NCI-H1694 (cell line): ENCODE measurements around the gene LDLRAD2.

ENCODE experiments used
- DNase-seq: peaks from one replicate; lab custom pipeline; 2025; lab: John Stamatoyannopoulos, UW

Gene LDLRAD2

DNA sequence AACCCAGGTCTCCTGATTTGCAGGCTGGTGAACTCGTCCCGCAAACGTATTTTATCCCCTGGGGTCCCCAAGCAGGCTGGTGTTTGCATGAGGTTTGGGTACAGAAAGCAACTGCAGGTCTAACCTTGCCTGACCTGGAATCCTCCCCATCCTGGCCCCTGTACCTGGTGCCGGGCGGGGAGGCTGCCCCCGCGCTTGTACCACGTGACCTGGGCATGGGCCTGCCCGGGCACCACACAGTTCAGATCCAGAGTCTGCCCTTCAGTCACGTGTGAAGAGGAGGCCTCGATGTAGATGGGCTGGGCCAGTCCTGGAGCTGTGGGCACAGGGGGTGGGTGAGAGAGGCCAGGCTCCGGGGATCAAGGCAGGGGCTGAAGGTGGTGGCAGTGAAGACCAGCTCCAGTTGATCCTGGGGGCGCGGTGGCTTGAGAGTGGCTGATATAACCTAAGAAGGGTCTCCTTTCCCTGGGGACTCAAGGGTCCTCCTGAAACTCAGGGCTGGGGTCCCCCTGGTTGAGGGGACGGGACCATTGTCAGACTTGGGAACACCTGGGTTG lies 30.6 kb downstream of the LDLRAD2 start:
- DNase-seq: no peak

DNA sequence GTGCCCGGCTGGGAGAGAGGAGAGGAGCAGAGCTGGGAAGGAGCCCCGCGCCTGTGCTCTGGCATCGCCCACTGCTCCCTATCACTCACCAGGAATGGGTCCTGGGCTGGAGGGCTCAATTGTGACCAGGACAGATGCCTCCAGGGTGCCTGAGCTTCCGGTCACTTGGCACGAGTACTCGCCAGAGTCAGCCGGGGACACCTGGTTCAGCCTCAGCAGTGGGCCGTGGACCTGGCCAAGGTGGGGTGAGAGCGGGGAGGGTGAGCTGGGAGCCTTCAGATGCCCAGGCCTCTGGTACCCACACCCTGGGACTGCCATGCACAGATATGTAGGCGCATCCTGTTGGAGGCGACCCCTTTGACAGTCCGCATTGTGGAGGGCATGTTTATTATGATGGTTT lies 31.1 kb downstream of the LDLRAD2 start:
- no peak for DNase-seq

DNA sequence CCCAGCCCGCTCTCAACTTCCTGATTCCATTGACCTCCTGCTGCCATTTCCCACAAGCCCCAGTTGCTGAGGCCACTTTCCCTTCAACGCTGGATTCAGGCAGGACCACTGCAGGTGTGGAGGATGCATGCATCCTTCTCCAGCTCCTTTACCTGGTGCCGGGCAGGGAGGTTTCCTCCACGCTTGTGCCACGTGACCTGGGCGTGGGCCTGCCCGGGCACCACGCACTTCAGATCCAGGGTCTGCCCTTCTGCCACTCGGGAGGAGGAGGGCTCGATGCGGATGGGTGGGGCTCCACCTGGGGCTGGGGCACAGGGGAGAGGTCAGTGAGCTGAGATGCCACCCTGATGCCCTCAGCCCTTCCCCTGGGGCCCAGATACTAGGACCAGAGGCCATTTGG lies 31.9 kb downstream of the LDLRAD2 start:
- DNase-seq: no peak

GRCh38 chr1:21845646-21846641 lies 33.9 kb downstream of the LDLRAD2 start:
- DNase-seq: no peak

DNA sequence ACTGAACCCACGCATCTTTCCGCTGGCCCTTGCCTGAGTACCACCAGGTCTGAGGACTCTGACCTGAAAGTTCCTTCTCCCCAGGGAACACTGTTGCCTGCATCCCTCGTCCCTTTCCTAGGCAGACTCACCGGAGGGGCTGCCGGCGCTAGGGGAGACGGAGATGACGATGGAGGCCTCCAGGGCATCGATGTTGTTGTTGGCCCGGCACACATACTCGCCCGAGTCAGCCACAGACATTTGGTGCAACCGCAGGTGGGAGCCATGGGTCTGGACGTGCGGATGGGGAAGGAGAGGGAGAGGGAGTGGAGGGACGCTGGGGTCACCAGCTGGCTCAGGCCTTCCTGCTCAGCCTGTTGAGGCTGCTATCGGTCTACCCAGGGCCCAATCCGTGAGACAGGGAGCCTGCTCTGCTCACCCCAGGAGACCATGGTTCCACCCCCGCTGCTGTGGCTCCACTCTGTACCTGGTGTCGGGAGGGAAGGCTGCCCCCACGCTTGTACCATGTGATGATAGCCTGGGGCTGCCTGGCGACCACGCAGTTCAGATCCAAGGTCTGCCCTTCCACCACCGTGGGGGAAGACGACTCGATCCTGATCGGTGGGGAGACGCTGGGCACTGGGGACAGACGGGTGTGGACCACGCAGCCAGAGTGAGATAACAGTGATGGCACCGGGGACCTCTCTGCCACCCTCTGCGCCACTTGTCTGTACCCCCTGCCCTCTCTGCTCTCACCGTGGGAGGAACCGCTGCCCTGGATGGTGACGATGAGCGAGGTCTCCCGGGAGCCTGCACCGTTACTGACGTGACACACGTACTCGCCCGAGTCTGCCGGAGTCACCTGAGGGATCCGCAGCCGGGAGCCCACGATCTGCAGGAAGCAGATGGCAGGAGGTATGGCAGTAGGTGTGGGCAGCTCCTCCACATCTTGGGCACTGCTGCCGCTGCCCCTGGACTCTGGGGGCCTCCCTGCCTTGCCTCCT lies 35.4 kb downstream of the LDLRAD2 start:
- no peak for DNase-seq

DNA sequence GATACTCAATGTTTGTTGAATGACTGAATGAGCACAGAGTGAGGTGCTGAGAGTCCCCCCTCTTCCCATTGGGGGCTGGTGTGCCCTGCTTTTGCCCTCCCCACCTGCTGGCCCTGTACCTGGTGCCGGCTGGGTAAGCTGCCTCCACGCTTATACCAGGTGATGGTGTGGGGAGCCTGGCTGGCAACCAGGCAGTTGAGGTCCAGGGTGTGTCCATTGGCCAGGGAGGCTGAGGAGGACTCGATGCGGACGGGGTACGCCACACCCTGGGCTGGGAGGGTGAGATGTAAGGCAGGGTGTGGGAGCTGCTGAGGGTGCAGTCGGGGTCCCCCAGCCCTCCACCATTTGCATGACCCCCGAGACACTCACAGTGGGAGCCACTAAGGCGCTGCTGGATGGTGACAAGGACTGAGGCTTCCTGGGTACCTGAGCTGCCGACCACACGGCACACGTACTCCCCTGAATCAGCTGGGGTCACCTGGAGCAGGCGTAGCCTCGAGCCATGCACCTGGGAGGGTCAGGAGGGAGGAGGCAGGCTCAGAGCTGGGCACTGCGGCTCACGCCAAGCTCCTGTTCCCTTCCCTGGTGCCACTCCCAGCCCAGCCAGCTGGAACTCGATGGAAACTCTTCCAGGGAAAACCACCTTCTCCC lies 36.6 kb downstream of the LDLRAD2 start:
- no peak for DNase-seq

GRCh38 chr1:21849909-21850576 lies 38.0 kb downstream of the LDLRAD2 start:
- no peak for DNase-seq

DNA sequence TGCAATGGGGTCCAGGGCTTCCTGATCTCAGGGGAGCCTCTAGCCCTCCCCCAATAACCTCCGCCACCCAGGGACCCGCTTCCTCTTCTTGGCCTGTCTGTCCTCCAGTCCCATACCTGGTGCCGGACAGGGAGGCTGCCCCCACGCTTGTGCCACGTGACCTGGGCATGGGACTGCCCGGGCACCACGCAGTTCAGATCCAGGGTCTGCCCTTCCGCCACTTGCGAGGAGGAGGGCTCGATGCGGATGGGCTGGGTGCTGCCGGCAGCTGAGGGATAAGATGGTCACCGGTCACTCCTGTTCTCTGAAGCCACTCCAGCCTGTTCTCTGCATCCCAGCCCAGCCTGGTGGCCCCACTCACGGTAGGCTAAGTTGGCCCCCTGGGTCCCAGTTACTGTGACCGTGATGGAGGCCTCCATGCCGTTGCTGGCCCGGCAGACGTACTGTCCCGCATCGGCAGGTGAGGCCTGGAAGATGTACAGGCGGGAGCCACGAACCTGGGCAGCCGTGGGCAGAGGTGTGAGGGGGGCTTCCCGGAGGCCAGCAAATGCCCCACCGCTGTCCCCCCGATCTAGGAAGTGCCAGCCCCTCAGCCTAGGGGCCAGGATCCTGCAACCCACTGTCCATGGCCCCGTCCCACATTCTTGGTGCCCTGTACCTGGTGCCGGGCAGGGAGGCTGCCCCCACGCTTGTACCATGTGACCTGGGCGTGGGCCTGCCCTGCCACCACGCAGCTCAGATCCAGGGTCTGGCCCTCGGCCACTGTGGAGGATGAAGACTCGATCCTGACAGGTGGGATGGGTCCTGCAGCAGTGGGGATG lies 39.6 kb downstream of the LDLRAD2 start:
- no peak for DNase-seq

DNA sequence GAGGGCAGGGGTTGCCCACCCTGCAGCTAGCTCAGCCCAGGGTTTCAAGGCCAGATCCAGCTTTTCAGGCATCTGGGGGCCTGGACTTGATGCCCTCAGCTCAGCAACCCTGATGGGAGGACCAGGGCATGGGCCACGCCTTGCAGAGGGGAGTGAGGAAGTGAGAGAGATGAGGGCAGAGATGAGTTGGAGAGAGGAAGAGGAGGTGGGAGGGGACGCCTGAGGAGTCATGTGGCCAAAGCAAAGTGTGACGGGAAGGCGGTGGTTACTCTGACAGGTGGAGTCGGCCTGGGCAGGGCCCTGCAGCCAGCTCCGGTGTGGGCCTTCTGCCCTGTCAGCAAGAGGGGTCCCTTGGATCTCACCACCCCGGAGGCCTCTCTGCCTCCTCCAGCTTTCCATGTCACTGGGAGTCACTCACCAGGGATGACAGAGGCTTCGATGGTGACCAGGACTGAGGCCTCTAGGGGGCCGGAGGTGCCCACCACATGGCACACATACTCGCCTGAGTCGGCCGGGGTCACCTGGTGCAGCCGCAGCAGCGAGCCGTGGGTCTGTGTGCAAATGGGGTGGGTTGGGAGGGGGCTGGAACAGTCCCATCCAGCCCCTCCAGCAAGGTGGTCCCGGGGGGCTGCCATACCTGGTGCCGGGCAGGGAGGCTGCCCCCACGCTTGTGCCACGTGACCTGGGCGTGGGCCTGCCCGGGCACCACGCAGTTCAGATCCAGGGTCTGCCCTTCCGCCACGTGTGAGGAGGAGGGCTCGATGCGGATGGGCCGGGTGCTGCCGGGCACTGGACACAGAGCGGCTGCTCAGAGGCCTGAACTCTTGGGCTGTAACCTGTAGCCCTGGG lies 40.4 kb downstream of the LDLRAD2 start:
- no peak for DNase-seq

GRCh38 chr1:21853131-21853427 lies 41.0 kb downstream of the LDLRAD2 start:
- no peak for DNase-seq

DNA sequence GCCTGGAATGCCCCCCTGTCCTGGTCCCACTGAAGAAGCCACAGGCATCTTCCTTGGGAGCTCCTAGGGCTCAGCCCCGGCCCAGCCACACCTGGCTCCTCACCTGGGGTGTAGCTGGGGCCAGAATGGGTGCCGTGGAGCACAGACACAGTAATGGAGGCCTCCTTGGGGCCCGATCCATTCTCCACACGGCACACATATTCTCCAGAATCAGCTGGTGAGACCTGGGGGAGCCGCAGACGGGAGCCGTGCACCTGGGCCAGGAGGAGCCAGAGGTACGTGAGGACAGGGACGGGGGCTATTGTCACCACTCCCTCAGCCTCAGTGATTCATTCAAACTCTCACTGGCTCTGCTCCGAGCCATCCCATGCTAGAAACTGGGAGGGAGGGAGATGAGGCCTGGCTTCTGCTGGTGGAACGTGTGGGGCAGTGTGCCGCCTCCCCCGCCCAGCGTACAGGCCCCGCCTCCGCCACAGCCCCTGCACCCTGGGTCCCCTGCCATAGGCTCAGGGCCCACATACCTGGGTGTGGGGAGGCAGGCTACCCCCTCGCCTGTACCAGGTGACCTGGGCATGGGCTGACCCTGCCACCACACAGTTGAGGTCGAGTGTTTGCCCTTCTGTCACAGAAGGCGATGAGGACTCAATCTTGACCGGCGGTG lies 42.2 kb downstream of the LDLRAD2 start:
- no peak for DNase-seq

DNA sequence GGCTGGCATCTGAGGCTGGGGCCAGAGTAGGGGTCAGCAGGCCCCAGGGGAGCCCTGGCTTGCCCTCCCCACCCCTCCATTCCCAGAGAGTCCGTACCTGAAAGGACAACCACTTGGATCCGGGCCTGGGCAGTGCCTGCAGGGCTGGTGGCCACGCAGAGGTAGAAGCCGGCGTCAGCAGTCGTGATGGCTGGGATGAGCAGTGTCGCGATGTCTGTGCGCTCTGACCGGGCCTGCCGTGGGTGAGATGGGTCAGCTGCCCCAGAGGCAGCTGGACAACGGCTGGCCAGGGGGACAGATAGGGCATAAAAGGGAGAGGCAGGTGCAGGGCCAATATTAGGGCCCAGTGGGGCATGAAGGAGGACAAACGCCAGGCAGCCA lies 42.7 kb downstream of the LDLRAD2 start:
- DNase-seq: no peak

GRCh38 chr1:21855257-21856096 lies 43.4 kb downstream of the LDLRAD2 start:
- DNase-seq: no peak

DNA sequence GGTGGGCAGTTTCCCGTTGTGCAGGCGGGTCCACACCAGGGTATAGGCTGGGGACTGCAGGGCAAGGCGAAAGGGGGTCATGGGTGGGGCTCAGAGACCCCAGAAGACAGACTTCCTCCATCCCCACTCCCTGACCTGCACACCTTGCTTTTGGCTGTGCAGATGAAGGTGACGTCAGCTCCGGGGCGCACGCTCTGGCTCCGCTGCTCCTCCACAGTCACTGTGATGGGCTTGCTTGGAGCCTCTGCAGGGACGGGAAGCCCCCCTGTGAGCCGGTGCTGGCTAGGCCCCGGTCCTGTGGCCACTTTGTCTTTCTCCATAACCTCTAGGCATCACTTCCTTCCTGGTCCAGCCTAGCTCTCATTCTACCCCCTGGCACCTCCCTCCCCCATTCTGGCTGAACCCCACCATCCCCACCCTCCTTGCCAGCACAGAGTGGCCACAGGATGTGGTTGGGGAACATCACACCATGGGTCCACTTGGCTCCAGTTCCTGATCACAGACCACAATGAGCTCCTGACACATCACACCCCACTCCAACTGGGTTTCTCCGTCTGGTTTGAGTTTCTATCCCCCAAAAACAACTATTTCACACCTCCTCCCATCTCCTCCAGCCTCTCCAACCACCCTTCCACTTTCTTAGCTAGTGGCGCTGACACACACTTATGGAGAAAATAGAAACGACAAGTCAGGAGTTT lies 45.2 kb downstream of the LDLRAD2 start:
- no peak for DNase-seq

- DNase-seq: no peak
These were observed 46.0 kb downstream of the LDLRAD2 start for GRCh38 chr1:21857840-21858670.

GRCh38 chr1:21859669-21860179 lies 47.7 kb downstream of the LDLRAD2 start:
- DNase-seq: no peak
